ENCODE results near the gene DCN. TPM values are rescaled to one million over a fixed set of nuclear protein-coding genes. Genes with fewer than 3 reads are reported as not detected.

The DCN gene
- total RNA-seq, result 39.4 TPM

GRCh38 chr12:91182636-91183455 is at the start of gene DCN:
Gene DCN (minus strand): TSS chr12:91182817. CDS start chr12:91178552, 4,265 bp downstream.

GRCh38 chr12:91111366-91112325 is 71.0 kb downstream of the DCN start, which contains the start of gene LUM:
Gene LUM (minus strand): TSS chr12:91111494. CDS start chr12:91108979, 2,515 bp downstream.

Small RNA genes lying within 50 kb of the gene (small RNA-seq; reads per million reads assigned to genes)
- not detected for gene AC007115.1

Other genes starting within 250 kb of the DCN start
- gene CCER1, start 227.6 kb downstream of the DCN start, total RNA-seq, result not detected
- gene EPYC, start 177.8 kb downstream of the DCN start, total RNA-seq, result not detected
- 0.23 TPM for gene KERA, start 124.8 kb downstream of the DCN start, total RNA-seq
- 11.8 TPM for gene LUM, start 71.3 kb downstream of the DCN start, total RNA-seq

Data from diencephalon (tissue), 1 donor.